PC-3 (cell line): Measurements from ENCODE around the gene JADE2. TPM values are rescaled to one million over a fixed set of nuclear protein-coding genes. Genes with fewer than 3 reads are reported as not detected.

Experiments
- ATAC-seq: fragments of 200-7000 bp; cut with Tn5 transposase; 2 replicates; pipeline ENCODE4 v1.9.1; 2020; ENCODE audit warnings: mild to moderate bottlenecking, moderate library complexity
- BruUV-seq: library from RNA; stranded (reverse); fragments of 400-500 nt; replicated peaks from 2 replicates; lab custom pipeline; 2021; lab: Mats Ljungman, UMichigan
- CTCF ChIA-PET: fragments of 300-600 bp; sonication (Branson Sonifier 250); formaldehyde crosslinking; loops from one replicate; lab custom pipeline; 2022; ENCODE audit warnings: antibody characterized with exemption; lab: Charles Lee
- POLR2A ChIA-PET: fragments of 300-600 bp; sonication (Branson Sonifier 250); formaldehyde crosslinking; loops from one replicate; lab custom pipeline; 2022; ENCODE audit warnings: antibody characterized with exemption; ENCODE audit not compliant: unreplicated experiment; lab: Charles Lee
- DNase-seq: peaks from one replicate; pipeline ENCODE4 v3.0.0-alpha.2; 2015
- H2AFZ ChIP-seq: fragments of 300-600 bp; sonication (generic); 2 replicates; pipeline ENCODE4 v1.6.0; 2016; ENCODE audit warnings: antibody characterized with exemption, low read length
- H3F3A ChIP-seq: fragments of 300-600 bp; sonication (generic); one replicate; pipeline ENCODE4 v1.6.0; 2017; ENCODE audit warnings: antibody characterized with exemption, low read length, control low read depth, mild to moderate bottlenecking; ENCODE audit not compliant: unreplicated experiment
- H3K27ac ChIP-seq: fragments of 300-600 bp; sonication (generic); 2 replicates; pipeline ENCODE4 v1.5.1; 2016; ENCODE audit warnings: mild to moderate bottlenecking, low read length
- H3K27me3 ChIP-seq: fragments of 300-600 bp; sonication (generic); 2 replicates; pipeline ENCODE4 v1.6.1; 2016; ENCODE audit warnings: low read length, mixed read lengths
- H3K36me3 ChIP-seq: fragments of 300-600 bp; sonication (generic); 2 replicates; pipeline ENCODE4 v1.6.1; 2016; ENCODE audit warnings: low read depth, mixed run types, low read length, mixed read lengths
- H3K4me1 ChIP-seq: fragments of 300-600 bp; sonication (generic); 2 replicates; pipeline ENCODE4 v1.5.1; 2016; ENCODE audit warnings: low read length; ENCODE audit not compliant: insufficient read depth
- H3K4me2 ChIP-seq: fragments of 300-600 bp; sonication (generic); 2 replicates; pipeline ENCODE4 v1.6.0; 2016; ENCODE audit warnings: low read length
- H3K4me3 ChIP-seq: fragments of 300-600 bp; sonication (generic); 2 replicates; pipeline ENCODE4 v1.5.1; 2016; ENCODE audit warnings: mild to moderate bottlenecking, low read length, mixed read lengths
- H3K79me2 ChIP-seq: fragments of 300-600 bp; sonication (generic); 2 replicates; pipeline ENCODE4 v1.6.1; 2017; ENCODE audit warnings: low read length, mixed read lengths
- H3K9ac ChIP-seq: fragments of 300-600 bp; sonication (generic); 2 replicates; pipeline ENCODE4 v1.6.0; 2016; ENCODE audit warnings: mild to moderate bottlenecking, low read length
- H3K9me2 ChIP-seq: fragments of 300-600 bp; sonication (generic); replicated peaks from 2 replicates; pipeline ENCODE4 v1.6.1; 2016; ENCODE audit warnings: mixed run types, low read length, mixed read lengths
- H3K9me3 ChIP-seq: fragments of 300-600 bp; sonication (generic); 2 replicates; pipeline ENCODE4 v1.6.1; 2016; ENCODE audit warnings: low read length, mixed read lengths
- H4K20me1 ChIP-seq: fragments of 300-600 bp; sonication (generic); 2 replicates; pipeline ENCODE4 v1.6.1; 2016; ENCODE audit warnings: low read length, mixed read lengths
- CTCF ChIP-seq: fragments of 300-600 bp; sonication (generic); conservative IDR thresholded peaks from 2 replicates; pipeline ENCODE4 v1.5.1; 2017; ENCODE audit warnings: antibody characterized with exemption, low read depth, mild to moderate bottlenecking, low read length
- EZH2 ChIP-seq: fragments of 300-600 bp; sonication (generic); IDR thresholded peaks from one replicate; pipeline ENCODE4 v1.6.1; 2017; ENCODE audit warnings: antibody characterized with exemption, mild to moderate bottlenecking, low read length; ENCODE audit not compliant: unreplicated experiment
- EZH2phosphoT487 ChIP-seq: fragments of 300-600 bp; sonication (generic); IDR thresholded peaks from 2 replicates; pipeline ENCODE4 v1.6.1; 2018; ENCODE audit warnings: mild to moderate bottlenecking, antibody characterized with exemption, low read length, borderline replicate concordance
- intact Hi-C: fragments of 100-400 bp; cut with micrococcal nuclease; formaldehyde crosslinking; loops from 2 replicates; pipeline ENCODE4 v1.9.0; 2023
- total RNA-seq: library from RNA; depleted of rRNA; stranded (reverse); fragments of >200 nt; gene quantifications from 2 replicates; pipeline ENCODE4 v1.2.3, GENCODE V29; 2014

JADE2 gene
- total RNA-seq, 1 experiment from 2014 or later = 33.2 TPM

- DNase-seq (no peak), ATAC-seq (no peak)
- Histone ChIP-seq H3K4me3 (no peak overlapping the region), H3K4me2 (no peak overlapping the region), H3K27ac (peak overlapping the region; percentile 18; the same call in 1 of the 2 replicates), H3K4me1 (peaks cover 67% of the 10 kb centered on the region), H3K79me2 (peaks cover 34% of the 10 kb centered on the region), H3K9ac (no peak overlapping the region), H3K36me3 (peaks cover 10% of the 10 kb centered on the region; the same call in 1 of the 2 replicates), H3K9me3 (no peaks in the 10 kb centered on the region), H2AFZ (no peak overlapping the region), H4K20me1 (no peaks in the 10 kb centered on the region), H3F3A (no peaks in the 10 kb centered on the region), H3K9me2 (no peaks in the 10 kb centered on the region), H3K27me3 (no peaks in the 10 kb centered on the region)
- ChIA-PET CTCF (no interaction called here), POLR2A (interaction anchor here (0.6 kb wide), 1 partner anchor 10 kb away, joined by 3 read pairs; no protein-coding TSS in a partner anchor)
- no TSS peak for BruUV-seq
- intact Hi-C loops = no loop called here
- TF ChIP-seq CTCF (no peak), EZH2 (no peak), EZH2phosphoT487 (no peak)
These were observed 25.1 kb downstream of the JADE2 start for GRCh38 chr5:134550271-134551214.

GRCh38 chr5:134551901-134552300 lies 26.4 kb downstream of the JADE2 start:
- ATAC-seq = peak; percentile 26
- peak overlapping the region; percentile 85 for H3K27ac ChIP-seq
- POLR2A ChIA-PET = no interaction called here
- peak overlapping the region; percentile 55 for H3K4me2 ChIP-seq
- intact Hi-C loops = no loop called here
- peak overlapping the region; percentile 13; the same call in 1 of the 2 replicates for H3K4me3 ChIP-seq
- H3K4me1 ChIP-seq = peaks cover 75% of the 10 kb centered on the region
- no peaks in the 10 kb centered on the region for H3K27me3 ChIP-seq
- no TSS peak for BruUV-seq
- no peaks in the 10 kb centered on the region for H3F3A ChIP-seq
- no peaks in the 10 kb centered on the region for H3K9me3 ChIP-seq
- peak overlapping the region; percentile 12; the same call in 1 of the 2 replicates for H3K9ac ChIP-seq
- no peak for TF ChIP-seq EZH2
- no peak for TF ChIP-seq CTCF
- no peak for TF ChIP-seq EZH2phosphoT487
- H3K36me3 ChIP-seq = peaks cover 15% of the 10 kb centered on the region; the same call in 1 of the 2 replicates
- H3K79me2 ChIP-seq = peaks cover 38% of the 10 kb centered on the region
- H4K20me1 ChIP-seq = no peaks in the 10 kb centered on the region
- CTCF ChIA-PET = interaction anchor here (1.3 kb wide), 1 partner anchor 35 kb away, joined by 5 read pairs; no protein-coding TSS in a partner anchor
- no peak overlapping the region for H2AFZ ChIP-seq
- H3K9me2 ChIP-seq = no peaks in the 10 kb centered on the region
- DNase-seq = peak; percentile 69
